GM12875 (cell line): ENCODE data around the gene PCDHB11.
"Not testable (repeated sequence)": the region's sequence is repeated elsewhere in the genome, so short reads cannot be mapped to it uniquely, and the experiment has no call there.

Experiments used
- H3K4me3 ChIP-seq: one replicate; pipeline ENCODE4 v1.5.1; 2011; ENCODE audit warnings: low read depth, low read length, control low read depth
- CTCF ChIP-seq: IDR thresholded peaks from 2 replicates; pipeline ENCODE4 v1.5.1; 2011; ENCODE audit warnings: low read depth, mild to moderate bottlenecking, control low read depth, inconsistent platforms, low read length, moderate library complexity, borderline replicate concordance; ENCODE audit not compliant: insufficient read depth

The PCDHB11 gene

GRCh38 chr5:141199359-141200235, at the start of gene PCDHB11:
TSS of gene PCDHB11 (plus strand) at chr5:141199627. CDS start at chr5:141199775, 148 bp downstream.
- H3K4me3 ChIP-seq = no peak within 1 kb of the TSS
- TF ChIP-seq CTCF = no peak

GRCh38 chr5:141149812-141150211, 49.6 kb upstream of the PCDHB11 start, which contains the start of gene PCDHB6:
TSS of gene PCDHB6 (plus strand) at chr5:141150057. CDS start at chr5:141150258, 201 bp downstream.
- H3K4me3 ChIP-seq = no peak within 1 kb of the TSS

GRCh38 chr5:141150224-141150992, 49.0 kb upstream of the PCDHB11 start:
- TF ChIP-seq CTCF = no peak

More at GRCh38 chr5:141149812-141150211, 49.6 kb upstream of the PCDHB11 start, which contains the start of gene PCDHB6:
- TF ChIP-seq CTCF = no peak

GRCh38 chr5:141150993-141151325, 48.5 kb upstream of the PCDHB11 start:
- no peak for TF ChIP-seq CTCF

More at GRCh38 chr5:141150224-141150992, 49.0 kb upstream of the PCDHB11 start:
- no peak overlapping the region for H3K4me3 ChIP-seq

GRCh38 chr5:141151632-141152031, 47.8 kb upstream of the PCDHB11 start:
- H3K4me3 ChIP-seq = not testable (repeated sequence)

More at GRCh38 chr5:141150993-141151325, 48.5 kb upstream of the PCDHB11 start:
- no peak overlapping the region for H3K4me3 ChIP-seq

GRCh38 chr5:141152096-141152495, 47.3 kb upstream of the PCDHB11 start:
- not testable (repeated sequence) for H3K4me3 ChIP-seq

GRCh38 chr5:141155540-141156374, 43.7 kb upstream of the PCDHB11 start:
- no peak overlapping the region for H3K4me3 ChIP-seq
- TF ChIP-seq CTCF = no peak

GRCh38 chr5:141157356-141157755, 42.1 kb upstream of the PCDHB11 start:
- not testable (repeated sequence) for H3K4me3 ChIP-seq

- not testable (repeated sequence) for H3K4me3 ChIP-seq
These were observed 41.5 kb upstream of the PCDHB11 start for GRCh38 chr5:141157901-141158300.
